ENCODE measurements around the gene ARL15.

DNA sequence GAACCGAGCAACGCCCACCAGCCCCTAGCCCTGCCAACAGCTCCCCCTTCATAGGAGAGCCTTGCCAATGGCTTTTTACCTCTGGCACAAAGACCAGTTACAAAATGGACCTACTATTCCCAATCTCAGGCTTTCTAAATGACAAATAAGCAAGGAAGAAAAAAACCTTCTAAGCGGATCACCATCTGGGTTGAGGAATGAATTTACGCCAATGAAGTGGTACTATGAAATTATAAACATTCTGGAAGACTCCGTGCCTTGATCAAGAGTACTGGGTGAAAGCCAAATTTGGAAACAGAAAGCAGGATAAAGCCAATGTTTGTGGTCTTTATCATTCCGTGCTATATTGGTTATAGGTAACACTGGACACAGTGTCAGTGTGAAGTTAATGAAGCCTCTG is 378.0 kb downstream of the ARL15 start:
- TF ChIP-seq TAF1 (IDR thresholded peaks at IDR 0.05; ENCODE audit: low read depth): no peak
- no peak for TF ChIP-seq FOXM1 (IDR thresholded peaks at IDR 0.05; ENCODE audit: borderline replicate concordance, low read depth)
- no peak for TF ChIP-seq REST (IDR thresholded peaks at IDR 0.05; ENCODE audit: low read depth)
- TF ChIP-seq NFIC (IDR thresholded peaks at IDR 0.05): no peak
- TF ChIP-seq TCF12 (IDR thresholded peaks at IDR 0.05; ENCODE audit: low read depth): no peak
- TF ChIP-seq CREB1 (IDR thresholded peaks at IDR 0.05; ENCODE audit: low read depth): no peak
- no peak for TF ChIP-seq EP300 (IDR thresholded peaks at IDR 0.05; ENCODE audit: borderline replicate concordance)
- no peak for TF ChIP-seq CEBPB (IDR thresholded peaks at IDR 0.05)
- TF ChIP-seq YY1 (IDR thresholded peaks at IDR 0.05; ENCODE audit: low read depth): no peak

All from Ishikawa (cell line).